ENCODE measurements around the gene GLP2R. TPM values are rescaled to one million over a fixed set of nuclear protein-coding genes. Genes with fewer than 3 reads are reported as not detected.

Gene GLP2R
- total RNA-seq, 2 donors from 2014 or later: not detected

DNA sequence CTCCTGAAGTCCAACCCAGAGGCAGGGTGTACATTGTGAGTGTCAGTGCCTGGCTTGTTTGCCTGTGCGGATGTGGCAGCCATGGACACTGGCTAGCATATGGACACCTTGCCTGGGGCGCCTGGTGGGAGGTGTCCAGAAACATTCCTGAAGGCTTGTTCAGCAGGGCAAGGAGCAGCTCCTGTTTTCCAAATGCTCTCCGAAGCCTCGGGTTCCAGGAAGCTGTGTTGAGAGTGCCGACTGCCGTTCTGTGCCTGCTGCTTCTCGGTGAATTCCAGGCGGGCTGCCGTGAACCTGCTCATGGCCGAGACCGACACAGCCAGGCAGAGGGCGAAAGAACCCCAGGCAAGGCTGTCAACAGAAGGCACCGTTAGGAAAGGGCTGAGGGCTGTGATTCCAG is 23.4 kb upstream of the GLP2R start:
- WGBS, 2 experiments (ENCODE audit: insufficient coverage in 1 of 2, insufficient read length in 1 of 2): 85 to 91% methylated on average over 13 of the region's 13 CpGs

DNA sequence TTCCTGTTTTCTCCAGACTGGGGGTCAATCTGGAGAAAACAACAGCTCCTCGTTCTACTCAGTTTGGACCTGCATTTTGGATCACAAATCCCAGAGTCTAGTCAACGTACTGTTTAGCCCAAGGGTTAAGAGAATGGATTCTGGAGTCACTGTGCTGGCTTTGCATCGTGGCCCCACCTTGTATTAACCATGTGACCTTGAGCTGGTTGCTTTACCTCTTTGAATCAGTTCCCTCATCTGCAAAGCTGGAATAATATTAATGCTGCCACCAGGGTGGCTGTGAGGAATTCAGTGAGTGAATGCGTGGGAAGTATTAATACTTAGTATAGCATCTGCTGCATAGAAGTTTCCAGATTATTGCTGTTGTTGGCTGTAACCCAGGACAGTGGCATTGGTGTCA is 23.0 kb upstream of the GLP2R start:
- H3K4me1 Mint-ChIP-seq: no peaks in the 10 kb centered on the region
- H3K9me3 ChIP-seq (ENCODE audit: control insufficient read depth, low read length): no peaks in the 10 kb centered on the region
- no peaks in the 10 kb centered on the region for H3K4me1 ChIP-seq (ENCODE audit: control insufficient read depth, insufficient read depth, low read length)
- no peak overlapping the region for H3K4me3 ChIP-seq (ENCODE audit: low read length)
- no peak overlapping the region for H3K9ac ChIP-seq (ENCODE audit: extremely low read depth, low read length, poor library complexity, severe bottlenecking)
- no peak overlapping the region for H3K27ac ChIP-seq (ENCODE audit: low read depth, low read length)
- no peak overlapping the region for H3K4me3 Mint-ChIP-seq
- H3K27ac Mint-ChIP-seq: no peak overlapping the region
- TF ChIP-seq, protein P1, sequence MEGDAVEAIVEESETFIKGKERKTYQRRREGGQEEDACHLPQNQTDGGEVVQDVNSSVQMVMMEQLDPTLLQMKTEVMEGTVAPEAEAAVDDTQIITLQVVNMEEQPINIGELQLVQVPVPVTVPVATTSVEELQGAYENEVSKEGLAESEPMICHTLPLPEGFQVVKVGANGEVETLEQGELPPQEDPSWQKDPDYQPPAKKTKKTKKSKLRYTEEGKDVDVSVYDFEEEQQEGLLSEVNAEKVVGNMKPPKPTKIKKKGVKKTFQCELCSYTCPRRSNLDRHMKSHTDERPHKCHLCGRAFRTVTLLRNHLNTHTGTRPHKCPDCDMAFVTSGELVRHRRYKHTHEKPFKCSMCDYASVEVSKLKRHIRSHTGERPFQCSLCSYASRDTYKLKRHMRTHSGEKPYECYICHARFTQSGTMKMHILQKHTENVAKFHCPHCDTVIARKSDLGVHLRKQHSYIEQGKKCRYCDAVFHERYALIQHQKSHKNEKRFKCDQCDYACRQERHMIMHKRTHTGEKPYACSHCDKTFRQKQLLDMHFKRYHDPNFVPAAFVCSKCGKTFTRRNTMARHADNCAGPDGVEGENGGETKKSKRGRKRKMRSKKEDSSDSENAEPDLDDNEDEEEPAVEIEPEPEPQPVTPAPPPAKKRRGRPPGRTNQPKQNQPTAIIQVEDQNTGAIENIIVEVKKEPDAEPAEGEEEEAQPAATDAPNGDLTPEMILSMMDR (conservative IDR thresholded peaks at IDR 0.05): no peak
- H3K36me3 Mint-ChIP-seq (ENCODE audit: low read depth): no peaks in the 10 kb centered on the region
- H3K36me3 ChIP-seq (ENCODE audit: control insufficient read depth, insufficient read depth, low read length): no peaks in the 10 kb centered on the region
- H3K27me3 ChIP-seq (ENCODE audit: control insufficient read depth, insufficient read depth, low read length, poor library complexity, severe bottlenecking): peaks cover 9% of the 10 kb centered on the region
- WGBS, 2 experiments (ENCODE audit: insufficient coverage in 1 of 2, insufficient read length in 1 of 2): 85 to 96% methylated on average over 3 to 4 of the region's 4 CpGs
- no peak for DNase-seq
- H3K9me3 Mint-ChIP-seq: no peaks in the 10 kb centered on the region
- peaks cover 19% of the 10 kb centered on the region for H3K27me3 Mint-ChIP-seq (ENCODE audit: insufficient read depth)

More for the DNA sequence above, 23.4 kb upstream of the GLP2R start:
- DNase-seq: no peak
- H3K36me3 ChIP-seq (ENCODE audit: control insufficient read depth, insufficient read depth, low read length): no peaks in the 10 kb centered on the region
- TF ChIP-seq, protein P1 (conservative IDR thresholded peaks at IDR 0.05): no peak
- Mint-ChIP-seq H3K4me1 (no peaks in the 10 kb centered on the region), H3K27me3 (ENCODE audit: insufficient read depth) (peaks cover 15% of the 10 kb centered on the region), H3K27ac (no peak overlapping the region), H3K9me3 (no peaks in the 10 kb centered on the region), H3K4me3 (no peak overlapping the region), H3K36me3 (ENCODE audit: low read depth) (no peaks in the 10 kb centered on the region)
- H3K4me3 ChIP-seq (ENCODE audit: low read length): no peak overlapping the region
- no peaks in the 10 kb centered on the region for H3K4me1 ChIP-seq (ENCODE audit: control insufficient read depth, insufficient read depth, low read length)
- H3K9ac ChIP-seq (ENCODE audit: extremely low read depth, low read length, poor library complexity, severe bottlenecking): no peak overlapping the region
- H3K27ac ChIP-seq (ENCODE audit: low read depth, low read length): no peak overlapping the region
- no peaks in the 10 kb centered on the region for H3K9me3 ChIP-seq (ENCODE audit: control insufficient read depth, low read length)
- peaks cover 5% of the 10 kb centered on the region for H3K27me3 ChIP-seq (ENCODE audit: control insufficient read depth, insufficient read depth, low read length, poor library complexity, severe bottlenecking)

DNA sequence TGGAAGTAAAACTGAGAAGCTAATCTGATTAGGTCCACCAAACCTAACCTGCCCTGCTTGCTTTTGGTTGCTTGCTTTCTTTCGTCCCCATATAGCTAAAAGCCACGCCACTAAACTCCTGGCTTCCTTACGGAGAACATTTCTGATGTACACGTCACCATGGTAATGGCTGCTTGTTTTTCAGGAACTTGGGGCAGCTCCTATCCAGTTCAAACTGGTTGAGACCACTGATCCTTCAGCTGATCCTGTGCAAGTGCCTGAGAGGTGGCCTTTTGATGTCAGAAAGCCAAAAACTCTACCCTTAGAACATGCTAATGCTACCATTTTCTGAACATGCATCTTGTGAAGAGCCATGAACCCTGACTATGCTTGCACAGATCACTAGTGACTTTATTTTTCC is 20.0 kb upstream of the GLP2R start:
- H3K27ac ChIP-seq (ENCODE audit: low read depth, low read length): no peak overlapping the region
- 90 to 94% methylated on average over 4 of the region's 4 CpGs for WGBS, 2 experiments (ENCODE audit: insufficient coverage in 1 of 2, insufficient read length in 1 of 2)
- H3K36me3 ChIP-seq (ENCODE audit: control insufficient read depth, insufficient read depth, low read length): no peaks in the 10 kb centered on the region
- H3K27me3 Mint-ChIP-seq (ENCODE audit: insufficient read depth): peaks cover 33% of the 10 kb centered on the region
- peaks cover 10% of the 10 kb centered on the region for H3K4me1 ChIP-seq (ENCODE audit: control insufficient read depth, insufficient read depth, low read length)
- H3K9ac ChIP-seq (ENCODE audit: extremely low read depth, low read length, poor library complexity, severe bottlenecking): no peak overlapping the region
- H3K9me3 Mint-ChIP-seq: peaks cover 3% of the 10 kb centered on the region
- H3K9me3 ChIP-seq (ENCODE audit: control insufficient read depth, low read length): no peaks in the 10 kb centered on the region
- H3K4me3 ChIP-seq (ENCODE audit: low read length): no peak overlapping the region
- no peak overlapping the region for H3K4me3 Mint-ChIP-seq
- H3K36me3 Mint-ChIP-seq (ENCODE audit: low read depth): no peaks in the 10 kb centered on the region
- peaks cover 24% of the 10 kb centered on the region for H3K27me3 ChIP-seq (ENCODE audit: control insufficient read depth, insufficient read depth, low read length, poor library complexity, severe bottlenecking)
- TF ChIP-seq, protein P1 (conservative IDR thresholded peaks at IDR 0.05): no peak
- no peak for DNase-seq
- H3K4me1 Mint-ChIP-seq: peaks cover 12% of the 10 kb centered on the region
- no peak overlapping the region for H3K27ac Mint-ChIP-seq
